Measurements from ENCODE around the gene RNF8.

RNF8 gene

DNA sequence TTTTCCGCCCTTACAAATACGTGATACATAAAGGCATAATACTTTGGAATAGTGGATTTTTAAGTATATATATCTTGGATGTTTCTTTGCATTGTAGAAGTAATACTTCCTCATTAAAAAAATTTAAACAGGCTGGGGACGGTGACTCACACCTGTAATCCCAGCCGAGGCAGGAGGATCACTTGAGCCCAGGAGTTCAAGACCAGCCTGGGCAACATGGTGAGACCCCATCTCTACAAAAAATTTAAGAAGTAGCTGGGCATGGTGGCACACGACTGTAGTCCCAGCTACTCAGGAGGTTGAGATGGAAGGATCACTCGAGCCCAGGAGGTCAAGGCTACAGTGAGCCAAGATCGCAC, 38.6 kb upstream of the RNF8 start:
- no peak overlapping the region for H3K4me3 ChIP-seq (ENCODE audit: low read length)
- no peak for TF ChIP-seq CTCF (IDR thresholded peaks at IDR 0.05; ENCODE audit: insufficient read depth, low read depth, low read length, missing control alignments)

DNA sequence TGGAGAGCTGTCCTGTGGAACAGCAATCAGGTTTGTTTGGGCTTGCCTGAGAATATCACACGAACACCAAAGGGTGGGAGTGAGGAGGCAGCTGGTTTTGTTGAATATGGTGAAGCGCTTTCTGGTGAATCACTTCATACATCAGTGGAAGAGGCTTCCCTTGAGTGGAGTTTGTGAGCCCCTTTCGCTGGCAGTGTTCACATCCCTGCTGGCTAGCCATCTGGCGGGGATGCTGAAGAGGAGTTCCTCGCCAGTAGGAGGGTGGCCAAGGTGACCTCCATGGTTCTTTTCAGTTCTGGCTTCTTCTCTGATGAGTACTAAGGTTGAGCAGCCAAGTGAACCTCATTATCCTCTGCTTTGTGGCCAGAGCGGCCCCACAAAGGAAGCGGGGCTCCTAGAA, 37.7 kb upstream of the RNF8 start:
- TF ChIP-seq CTCF (IDR thresholded peaks at IDR 0.05; ENCODE audit: insufficient read depth, low read depth, low read length, missing control alignments): no peak
- no peak for DNase-seq (ENCODE audit: low read depth)
- H3K4me3 ChIP-seq (ENCODE audit: low read length): no peak overlapping the region

More for the DNA sequence above, 38.6 kb upstream of the RNF8 start:
- no peak for DNase-seq (ENCODE audit: low read depth)

DNA sequence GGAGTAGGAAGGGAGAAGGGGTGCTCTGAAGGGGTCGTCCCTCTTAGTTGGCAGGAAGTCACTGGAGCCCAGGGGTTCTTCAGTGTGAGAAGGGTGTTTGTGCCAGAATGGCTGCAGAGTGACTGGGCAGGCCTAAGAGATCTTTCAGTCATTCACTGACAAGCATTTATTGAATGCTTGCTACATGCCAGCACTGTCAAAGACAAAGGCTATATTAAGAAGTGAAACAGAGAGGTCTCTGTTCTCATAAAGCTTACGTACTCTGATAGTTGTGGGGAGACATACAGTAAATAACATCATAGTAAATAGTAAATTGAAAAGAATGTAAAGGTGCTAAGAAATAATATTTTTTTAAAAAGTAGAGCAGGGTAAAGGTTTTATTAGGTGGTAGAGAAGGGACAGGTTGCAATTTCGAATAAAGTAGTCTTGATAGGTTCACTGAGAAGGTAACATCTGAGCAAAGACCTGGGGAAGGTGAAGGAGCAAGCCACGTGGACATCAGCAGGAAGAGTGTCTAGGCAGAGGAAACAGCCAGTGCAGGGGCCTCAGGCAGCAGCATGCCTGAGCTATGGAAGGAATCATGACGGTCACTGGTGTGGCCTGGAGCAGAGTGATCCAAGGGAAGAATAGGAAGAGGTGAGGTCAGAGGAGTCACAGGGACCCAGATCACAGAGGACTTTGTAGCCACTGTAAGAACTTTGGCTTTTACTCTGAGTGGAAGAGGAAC, 36.3 kb upstream of the RNF8 start:
- no peak overlapping the region for H3K4me3 ChIP-seq (ENCODE audit: low read length)
- DNase-seq (ENCODE audit: low read depth): no peak
- TF ChIP-seq CTCF (IDR thresholded peaks at IDR 0.05; ENCODE audit: insufficient read depth, low read depth, low read length, missing control alignments): no peak

DNA sequence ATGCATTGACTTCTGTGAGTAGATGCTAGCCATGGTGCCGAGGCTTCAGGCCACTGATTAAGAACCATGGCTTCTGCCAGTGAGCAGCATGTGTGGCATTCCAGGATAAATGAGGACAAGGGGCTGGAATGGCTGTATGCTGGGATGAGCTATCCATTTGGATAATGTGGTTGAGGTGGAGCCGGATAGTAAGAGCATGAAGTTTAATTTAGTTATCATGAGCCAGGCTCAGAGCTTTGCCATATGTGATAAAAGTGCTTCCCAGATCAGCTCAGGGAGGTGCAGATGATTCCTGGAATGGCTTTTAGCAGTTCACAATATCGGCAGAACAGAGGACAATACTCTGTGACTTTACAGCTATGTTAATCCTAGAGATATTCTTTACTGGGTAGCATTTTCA, 34.6 kb upstream of the RNF8 start:
- no peak for DNase-seq (ENCODE audit: low read depth)
- no peak overlapping the region for H3K4me3 ChIP-seq (ENCODE audit: low read length)
- no peak for TF ChIP-seq CTCF (IDR thresholded peaks at IDR 0.05; ENCODE audit: insufficient read depth, low read depth, low read length, missing control alignments)

- no peak overlapping the region for H3K4me3 ChIP-seq (ENCODE audit: low read length)
- no peak for TF ChIP-seq CTCF (IDR thresholded peaks at IDR 0.05; ENCODE audit: insufficient read depth, low read depth, low read length, missing control alignments)
- peak; percentile 54 for DNase-seq (ENCODE audit: low read depth)
Observed at GRCh38 chr6:37319856-37320480, 33.8 kb upstream of the RNF8 start.

- no peak overlapping the region for H3K4me3 ChIP-seq (ENCODE audit: low read length)
- no peak for TF ChIP-seq CTCF (IDR thresholded peaks at IDR 0.05; ENCODE audit: insufficient read depth, low read depth, low read length, missing control alignments)
- DNase-seq (ENCODE audit: low read depth): no peak
Observed at GRCh38 chr6:37320646-37321045, 33.1 kb upstream of the RNF8 start.

DNA sequence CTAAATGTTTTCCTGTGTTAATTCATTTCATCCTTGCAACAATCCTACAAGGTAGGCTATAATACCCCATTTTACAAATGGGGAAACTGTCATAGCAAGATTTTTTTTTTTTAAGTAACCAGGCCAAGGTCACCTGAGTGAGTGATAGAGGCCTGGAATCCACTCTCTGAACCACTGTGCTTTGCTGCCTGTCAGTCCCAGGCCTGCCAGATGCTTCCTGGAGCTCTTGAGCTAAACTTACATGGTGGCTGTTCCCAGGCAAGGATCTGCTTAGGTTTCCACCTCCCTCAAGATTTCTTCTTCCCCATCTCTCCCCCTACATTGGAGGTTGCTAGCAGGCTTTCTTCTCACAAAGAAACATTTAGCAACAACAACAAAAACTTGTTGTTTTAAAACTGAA, 32.7 kb upstream of the RNF8 start:
- H3K4me3 ChIP-seq (ENCODE audit: low read length): no peak overlapping the region
- TF ChIP-seq CTCF (IDR thresholded peaks at IDR 0.05; ENCODE audit: insufficient read depth, low read depth, low read length, missing control alignments): no peak
- DNase-seq (ENCODE audit: low read depth): no peak
